Dermis microvascular lymphatic vessel endothelial cell (primary cell): ENCODE results near the gene SLC30A10. TPM values are rescaled to one million over a fixed set of nuclear protein-coding genes. Genes with fewer than 3 reads are reported as not detected.
"Not testable (repeated sequence)": the region's sequence is repeated elsewhere in the genome, so short reads cannot be mapped to it uniquely, and the experiment has no call there.

ENCODE experiments used
- DNase-seq, 2 donors: peaks; one replicate each; pipeline versions ENCODE4 v3.0.0 to v3.0.0-alpha.2; 2010; ENCODE audit warnings: low read depth in 2 of 2
- total RNA-seq: library from RNA; depleted of rRNA; stranded (reverse); fragments of >200 nt; gene quantifications from 2 replicates; pipeline ENCODE4 v1.2.1, GENCODE V29; 2014

Gene SLC30A10
- total RNA-seq, result not detected in 2 replicates

DNA sequence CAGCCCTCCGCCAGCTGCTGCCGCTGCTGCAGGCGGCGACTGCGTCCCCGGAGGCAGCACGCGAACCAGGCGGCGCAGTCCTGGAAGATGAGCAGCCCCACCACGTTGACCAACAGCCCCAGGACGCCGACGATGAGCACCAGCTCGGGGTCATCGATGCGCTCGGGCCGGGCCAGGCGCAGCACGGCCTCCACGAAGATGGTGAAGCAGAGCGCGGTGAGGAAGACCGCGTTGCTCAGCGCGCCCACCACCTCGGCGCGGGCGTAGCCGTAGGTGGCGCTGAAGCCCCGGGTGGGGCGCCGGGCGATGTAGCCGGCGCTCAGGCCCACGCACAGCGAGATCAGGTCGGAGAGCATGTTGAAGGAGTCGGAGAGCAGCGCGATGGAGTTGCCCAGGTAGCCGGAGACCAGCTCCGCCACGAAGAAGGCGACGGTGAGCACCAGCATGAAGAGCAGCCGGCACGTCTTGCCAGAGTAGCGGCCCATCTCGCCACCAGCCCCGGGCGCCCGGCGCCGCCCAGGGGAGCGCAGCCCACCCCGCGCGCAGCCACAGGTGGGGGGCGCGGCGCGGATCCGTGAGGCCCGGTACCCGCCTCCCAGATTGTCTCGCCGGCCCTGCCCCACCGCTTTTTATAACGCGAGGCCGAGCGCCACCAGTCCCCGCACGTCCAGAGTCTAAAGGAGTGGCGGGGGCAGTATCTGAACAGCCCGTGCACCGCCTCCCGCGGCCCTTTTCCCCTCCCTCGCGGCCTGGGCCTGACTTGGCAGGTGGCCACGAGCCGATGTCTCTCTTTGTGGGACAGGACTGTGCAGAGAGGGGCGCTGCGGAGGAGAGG, at the start of gene SLC30A10:
TSS of gene SLC30A10 (minus strand) at position 602 of the 835 bp plus-strand sequence. CDS start at position 485, 117 bp downstream.
- DNase-seq, result peak in 1 of 2 donors; percentile 11

DNA sequence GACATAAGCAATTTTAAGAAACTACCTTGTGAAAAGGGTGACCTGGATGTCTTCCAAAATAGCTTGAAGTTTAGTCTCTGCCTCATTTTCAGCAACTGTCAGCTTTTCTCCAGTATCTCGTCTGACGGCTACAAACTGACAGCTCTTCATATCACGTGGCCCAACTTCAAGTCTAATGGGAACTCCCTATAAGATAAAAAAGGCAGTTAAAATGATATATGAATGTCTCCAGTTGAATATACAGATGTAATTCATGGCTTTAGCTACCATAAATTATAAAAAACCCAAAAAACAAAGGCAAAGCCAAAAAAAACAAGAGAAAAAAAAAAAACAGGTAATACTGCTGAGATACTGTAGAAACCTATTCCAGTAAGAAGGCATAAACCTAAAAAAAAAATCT, 44.9 kb upstream of the SLC30A10 start:
- no peak for DNase-seq

DNA sequence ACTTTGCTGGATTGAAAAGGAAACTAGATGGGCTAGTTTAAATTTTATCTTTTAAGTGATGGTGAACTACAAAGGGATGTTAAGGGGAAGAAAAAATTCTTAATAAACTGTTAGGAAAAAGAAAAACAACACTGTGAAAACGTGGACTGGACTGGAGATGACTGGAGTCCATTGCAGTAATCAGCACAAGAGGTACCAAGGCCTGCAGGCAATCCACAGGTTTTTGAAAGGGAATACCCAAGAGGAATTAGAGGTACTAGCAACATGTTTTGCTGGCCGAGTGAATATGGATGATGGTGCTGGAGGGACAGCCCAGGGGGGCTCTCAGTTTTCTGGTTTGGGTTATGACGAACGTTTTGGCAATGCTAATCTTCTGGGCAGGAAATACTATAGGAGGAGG, 39.0 kb upstream of the SLC30A10 start:
- no peak for DNase-seq

DNA sequence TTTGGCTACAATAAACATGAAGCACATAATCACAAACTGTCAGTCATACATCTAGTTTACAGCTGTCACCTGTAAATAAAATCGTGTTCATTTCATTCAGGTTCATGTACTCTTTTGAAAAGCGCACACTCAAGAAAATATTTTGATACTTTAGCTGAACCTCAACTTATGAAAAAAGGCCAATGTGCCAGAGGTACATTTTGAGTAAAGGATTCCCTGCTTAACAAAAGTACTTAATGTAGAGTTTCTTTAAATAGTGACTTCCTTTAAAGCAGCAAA, 37.7 kb upstream of the SLC30A10 start:
- no peak for DNase-seq

DNA sequence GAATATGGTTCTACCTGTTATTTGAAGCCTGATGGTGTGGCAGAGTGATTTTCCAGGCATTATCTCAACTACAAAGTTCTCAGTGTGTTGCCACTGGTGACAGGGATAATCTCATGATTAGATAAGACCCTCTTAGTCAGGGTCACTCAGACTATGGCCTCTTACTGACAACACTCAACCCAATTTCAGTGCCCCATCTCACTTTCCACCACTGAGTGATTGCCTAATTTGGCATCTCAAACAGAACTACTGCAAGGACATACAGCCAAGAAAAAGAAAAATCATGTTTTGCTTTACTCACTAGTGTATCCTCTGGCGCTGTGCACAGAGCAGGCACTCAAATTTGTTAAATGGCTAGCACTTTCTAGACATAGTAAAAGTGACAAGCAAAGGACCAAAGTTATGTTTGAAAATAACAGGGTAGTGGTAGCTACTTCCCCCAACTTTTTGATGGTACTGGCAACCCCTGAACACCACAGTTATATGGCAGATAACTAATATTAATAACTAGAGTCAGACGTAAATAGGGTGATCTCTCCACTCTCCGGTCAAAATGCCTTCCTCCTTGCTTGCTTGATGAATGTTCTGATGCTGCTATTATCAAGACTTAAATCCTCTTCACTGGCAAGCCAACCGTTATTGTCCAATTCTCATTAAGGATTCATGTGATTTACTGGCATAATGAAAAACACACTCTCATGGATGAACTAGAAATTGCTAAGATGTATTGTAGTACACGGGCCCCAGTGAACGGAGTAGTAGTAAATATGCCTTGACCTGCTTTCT, 37.1 kb upstream of the SLC30A10 start:
- DNase-seq, result no peak

DNA sequence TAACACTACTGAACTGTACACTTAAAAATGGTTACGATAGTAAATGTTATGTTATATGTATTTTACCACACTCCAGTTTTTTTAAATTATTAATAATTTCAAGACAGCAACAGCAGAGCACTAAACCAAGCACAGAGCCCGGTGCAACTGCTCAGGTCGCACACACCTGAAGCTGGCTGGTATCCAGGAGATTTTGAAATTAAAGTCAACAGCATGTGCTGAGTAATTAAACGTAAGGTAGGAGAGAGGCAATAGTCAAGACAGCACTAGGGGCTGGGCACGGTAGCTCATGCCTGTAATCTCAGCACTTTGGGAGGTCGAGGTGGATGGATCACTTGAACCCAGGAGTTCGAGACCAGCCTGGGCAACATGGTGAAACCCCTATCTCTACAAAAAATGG, 35.1 kb upstream of the SLC30A10 start:
- DNase-seq, result no peak

DNA sequence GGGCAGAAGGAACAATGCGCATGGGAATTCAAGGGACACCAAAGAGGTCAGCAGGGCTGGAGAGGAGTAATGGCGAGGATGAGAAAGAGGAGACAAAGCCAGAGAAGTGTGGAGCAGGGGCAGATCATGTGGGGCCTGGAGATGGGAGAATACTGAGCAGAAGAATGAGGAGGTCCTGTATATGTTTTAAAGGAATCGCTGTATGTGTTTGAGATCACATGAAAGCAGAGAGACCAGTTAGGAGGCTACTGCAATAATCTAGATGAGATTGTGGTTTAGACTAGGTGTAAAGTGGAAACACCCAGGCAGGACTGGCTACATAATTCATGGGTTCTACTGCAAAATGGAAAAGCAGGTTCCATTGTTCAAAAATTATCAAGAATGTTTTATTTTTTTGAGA, 33.3 kb upstream of the SLC30A10 start:
- no peak for DNase-seq

DNA sequence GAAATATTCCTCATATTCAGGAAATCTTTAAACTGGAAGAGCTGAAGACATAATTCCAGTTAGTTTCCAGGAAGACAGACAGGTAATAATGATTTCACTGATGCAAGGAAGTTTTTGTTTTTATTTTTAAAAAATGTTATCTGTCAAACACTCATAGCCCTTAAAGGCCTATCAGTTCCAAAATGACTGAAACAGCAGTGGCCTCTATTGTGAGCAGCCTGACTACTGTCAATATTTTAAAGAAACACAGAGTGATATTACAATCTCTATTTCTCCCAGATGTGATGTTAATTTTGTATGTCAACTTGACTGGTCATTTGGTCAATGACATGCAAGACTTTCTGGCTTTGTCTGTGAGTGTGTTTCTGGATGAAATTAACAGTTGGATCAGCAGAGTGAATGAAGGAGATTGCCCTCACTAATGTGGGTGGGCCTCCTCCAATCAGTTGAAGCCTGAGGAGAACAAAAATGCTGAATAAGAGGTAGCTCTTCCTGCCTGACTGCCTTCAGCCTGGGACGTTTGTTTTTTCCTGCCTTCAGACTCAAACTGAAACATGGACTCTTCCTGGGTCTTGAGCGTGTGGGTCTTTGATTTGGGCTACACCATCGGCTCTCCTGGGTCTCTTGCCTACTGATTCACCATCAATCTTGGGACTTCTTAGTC, 31.3 kb upstream of the SLC30A10 start:
- no peak for DNase-seq

DNA sequence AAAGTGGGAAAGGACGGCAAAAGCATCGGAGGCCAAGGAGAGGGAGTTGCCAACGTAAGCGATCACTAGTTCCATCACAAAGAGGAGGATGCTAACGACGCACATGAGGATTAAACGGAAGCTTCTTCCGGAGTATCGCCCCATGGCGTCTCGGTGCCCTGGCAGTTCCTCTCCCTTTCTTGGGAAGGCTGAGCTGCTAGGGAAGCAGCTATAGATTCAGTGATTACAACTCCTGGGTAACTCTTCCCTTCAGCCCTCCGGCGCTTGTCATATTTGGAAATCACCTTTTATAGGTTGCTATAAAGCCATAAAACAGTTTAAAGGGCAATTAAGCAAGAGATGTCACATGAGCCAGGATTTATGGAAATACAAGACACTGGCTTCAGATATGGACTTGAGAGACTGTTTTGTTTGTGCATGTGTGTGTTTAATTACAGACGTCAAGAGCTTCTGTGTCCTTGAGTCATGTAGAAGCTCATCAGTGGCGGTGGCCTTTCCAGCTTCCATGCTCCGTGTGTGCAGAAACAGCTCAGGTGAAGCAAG, 30.6 kb upstream of the SLC30A10 start:
- DNase-seq, result no peak

DNA sequence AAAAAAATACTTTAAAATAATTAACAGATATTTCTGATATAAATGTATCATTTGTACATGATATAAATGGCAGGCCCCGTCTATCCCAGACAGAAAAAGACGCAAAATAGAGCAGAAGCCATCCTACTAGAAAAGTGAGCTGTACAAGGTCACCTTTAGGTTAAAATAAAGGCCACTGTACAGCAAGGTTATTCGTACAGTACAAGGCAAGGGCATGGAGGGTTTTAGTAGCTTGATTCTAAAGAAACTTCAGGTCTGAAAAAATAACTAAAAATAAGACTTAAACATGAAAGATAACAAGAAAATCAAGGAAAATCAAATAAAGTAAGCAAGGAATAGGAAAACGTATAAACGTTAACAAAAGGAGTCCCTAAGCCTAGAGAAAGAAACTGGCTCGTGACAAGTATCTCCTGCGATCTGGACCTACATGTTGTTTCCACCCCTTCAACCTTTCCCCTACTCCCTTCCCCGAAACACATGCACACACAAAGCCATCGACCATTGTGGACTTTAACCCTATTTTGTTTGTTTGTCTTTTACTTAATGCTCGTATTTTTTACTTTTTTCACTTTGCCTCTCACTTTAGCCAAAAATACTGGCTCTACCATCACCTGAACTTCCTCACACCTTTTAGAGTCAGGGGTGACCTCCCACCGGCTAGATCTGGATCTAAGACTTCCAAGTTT, 26.5 kb upstream of the SLC30A10 start:
- no peak for DNase-seq

DNA sequence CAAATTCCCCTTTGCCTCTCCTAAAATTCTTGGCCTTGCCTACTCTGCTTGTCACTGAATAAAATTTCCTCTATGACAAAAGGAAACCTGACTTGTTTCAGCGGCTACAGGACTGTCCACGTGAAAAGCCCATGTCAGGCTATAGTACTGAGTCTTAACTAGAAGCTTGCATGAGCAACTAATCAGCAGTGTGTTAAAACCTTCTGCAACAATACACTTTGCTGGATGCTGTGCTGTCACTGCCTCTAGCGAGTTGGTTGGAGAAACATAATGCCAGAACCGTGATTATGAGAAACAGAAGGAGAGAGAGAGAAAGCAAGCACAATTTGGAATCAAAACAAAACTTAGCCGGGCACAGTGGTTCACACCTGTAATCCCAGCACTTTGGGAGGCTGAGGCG, 25.7 kb upstream of the SLC30A10 start:
- no peak for DNase-seq

DNA sequence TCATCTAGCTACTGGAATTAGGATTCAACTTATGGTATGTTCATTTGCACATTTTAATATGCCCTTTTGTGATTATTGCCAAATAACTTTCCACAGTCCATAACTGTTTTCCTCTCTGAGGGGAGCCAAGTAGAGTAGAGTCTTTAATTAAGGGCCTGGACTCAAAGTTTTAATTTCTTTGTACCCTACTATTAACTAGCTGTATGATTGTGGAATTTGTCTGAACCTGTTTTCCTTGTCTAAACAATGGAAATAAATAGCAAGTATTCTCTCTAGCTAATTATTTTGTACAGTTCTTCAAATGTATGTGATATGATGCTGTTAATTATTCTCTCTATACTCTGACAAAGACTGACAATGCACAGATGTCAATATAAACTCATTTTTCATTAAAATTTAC, 24.0 kb upstream of the SLC30A10 start:
- DNase-seq, result no peak

DNA sequence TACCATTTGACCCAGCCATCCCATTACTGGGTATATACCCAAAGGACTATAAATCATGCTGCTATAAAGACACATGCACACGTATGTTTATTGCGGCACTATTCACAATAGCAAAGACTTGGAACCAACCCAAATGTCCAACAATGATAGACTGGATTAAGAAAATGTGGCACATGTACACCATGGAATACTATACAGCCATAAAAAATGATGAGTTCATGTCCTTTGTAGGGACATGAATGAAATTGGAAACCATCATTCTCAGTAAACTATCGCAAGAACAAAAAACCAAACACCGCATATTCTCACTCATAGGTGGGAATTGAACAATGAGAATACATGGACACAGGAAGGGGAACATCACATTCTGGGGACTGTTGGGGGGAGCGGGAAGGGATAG, 20.9 kb upstream of the SLC30A10 start:
- not testable (repeated sequence) for DNase-seq

DNA sequence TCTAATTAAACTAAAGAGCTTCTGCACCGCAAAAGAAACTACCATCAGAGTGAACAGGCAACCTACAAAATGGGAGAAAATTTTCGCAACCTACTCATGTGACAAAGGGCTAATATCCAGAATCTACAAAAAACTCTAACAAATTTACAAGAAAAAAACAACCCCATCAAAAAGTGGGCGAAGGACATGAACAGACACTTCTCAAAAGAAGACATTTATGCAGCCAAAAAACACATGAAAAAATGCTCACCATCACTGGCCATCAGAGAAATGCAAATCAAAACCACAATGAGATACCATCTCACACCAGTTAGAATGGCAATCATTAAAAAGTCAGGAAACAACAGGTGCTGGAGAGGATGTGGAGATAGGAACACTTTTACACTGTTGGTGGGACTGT, 20.4 kb upstream of the SLC30A10 start:
- DNase-seq, result not testable (repeated sequence)

DNA sequence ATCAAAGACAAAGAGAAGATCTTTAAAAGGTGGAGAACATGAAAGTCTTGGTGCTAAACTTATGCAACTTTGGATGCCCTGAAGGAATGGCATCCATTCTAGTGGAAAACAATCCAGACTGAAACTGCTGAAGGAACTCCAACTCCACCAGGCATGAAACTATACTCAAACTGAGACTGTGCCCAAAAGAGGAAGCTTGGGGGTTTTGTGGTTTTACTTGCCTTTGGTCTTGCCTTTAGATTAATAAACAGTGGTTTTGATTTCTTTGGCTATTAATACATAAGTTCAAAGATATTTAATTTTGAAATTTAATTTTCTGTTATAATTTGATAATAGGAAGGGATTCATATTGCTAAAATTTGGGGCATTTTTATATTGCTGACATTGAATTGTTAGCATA, 17.4 kb upstream of the SLC30A10 start:
- no peak for DNase-seq

DNA sequence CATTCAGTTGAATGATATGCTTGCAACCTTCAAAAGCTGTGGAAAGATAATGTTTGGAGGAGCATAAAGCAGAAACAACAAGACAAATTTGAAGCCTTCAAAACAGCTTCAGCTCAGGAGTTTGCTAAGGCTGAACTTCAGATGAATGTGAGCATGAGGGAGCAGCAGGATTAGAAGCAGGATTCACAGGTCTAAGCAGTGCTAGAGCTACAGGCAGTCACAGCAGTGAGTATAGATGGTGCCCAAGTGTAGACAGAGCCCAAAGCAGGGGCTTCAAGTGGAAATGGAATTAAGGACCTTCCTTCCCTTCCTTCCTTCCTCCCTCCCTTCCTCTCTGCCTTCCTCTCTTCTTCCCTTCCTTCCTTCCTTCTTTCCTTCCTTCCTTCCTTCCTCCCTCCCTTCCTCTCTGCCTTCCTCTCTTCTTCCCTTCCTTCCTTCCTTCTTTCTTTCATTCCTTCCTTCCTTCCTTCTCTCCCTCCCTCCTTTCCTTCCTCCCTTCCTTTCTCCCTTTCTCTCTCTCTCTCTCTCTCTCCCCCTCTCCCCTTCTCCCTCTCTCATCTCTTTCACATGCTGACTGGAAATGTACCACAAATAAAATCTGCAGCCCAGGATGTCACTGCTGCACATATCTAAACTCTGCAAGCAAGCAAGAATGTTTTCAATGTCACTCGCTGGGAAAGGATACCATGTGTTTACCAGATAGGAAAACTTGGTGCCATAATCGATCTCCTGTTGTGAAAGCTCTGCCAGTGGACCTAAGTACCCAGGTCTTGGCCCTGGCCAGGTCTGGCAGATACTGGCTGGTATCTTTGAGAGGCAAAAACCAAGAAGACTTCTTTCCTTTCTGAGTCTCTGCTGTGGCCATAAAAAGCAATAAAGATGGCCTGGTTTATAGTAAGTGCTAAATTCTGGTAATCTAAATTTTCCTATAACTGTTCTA, 13.1 kb upstream of the SLC30A10 start:
- no peak for DNase-seq

DNA sequence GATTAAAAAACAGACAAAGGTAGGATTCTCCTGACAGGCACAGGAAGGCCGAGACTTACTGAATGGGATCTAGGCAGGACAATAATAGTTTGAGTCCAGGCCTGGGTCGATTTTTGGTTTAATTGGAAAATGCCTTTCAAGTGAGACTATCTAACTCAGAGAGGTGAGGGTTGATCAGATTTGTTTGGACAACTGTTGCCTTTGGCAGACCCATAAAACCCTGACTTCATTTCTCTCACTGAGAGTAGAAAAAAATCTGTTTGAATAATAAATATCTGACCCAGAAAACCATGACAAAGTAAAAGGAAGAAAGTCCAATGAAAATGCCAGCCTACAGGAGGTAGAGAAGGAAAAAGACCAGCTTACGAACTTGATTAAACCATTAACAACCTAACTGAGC, 12.3 kb upstream of the SLC30A10 start:
- DNase-seq, result no peak

DNA sequence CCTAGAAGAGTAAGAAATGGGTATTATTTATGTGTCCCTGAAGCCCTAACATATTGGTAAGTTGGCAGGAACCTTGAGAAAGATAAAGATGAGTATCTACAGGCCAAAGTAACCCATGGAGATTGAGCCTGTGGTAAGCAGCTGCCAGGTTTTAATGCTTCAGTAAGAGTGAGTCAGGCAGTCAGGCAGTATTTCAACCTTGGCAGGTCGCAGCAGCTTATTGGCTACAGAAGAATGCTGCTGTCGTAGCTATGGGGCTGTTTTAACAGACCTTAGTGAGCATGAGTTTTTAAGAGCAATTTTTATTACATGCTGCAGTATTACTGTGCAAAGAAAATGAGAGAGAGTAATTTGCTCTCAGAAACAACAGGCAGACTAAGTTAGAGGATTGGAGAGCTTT, 10.3 kb upstream of the SLC30A10 start:
- no peak for DNase-seq

DNA sequence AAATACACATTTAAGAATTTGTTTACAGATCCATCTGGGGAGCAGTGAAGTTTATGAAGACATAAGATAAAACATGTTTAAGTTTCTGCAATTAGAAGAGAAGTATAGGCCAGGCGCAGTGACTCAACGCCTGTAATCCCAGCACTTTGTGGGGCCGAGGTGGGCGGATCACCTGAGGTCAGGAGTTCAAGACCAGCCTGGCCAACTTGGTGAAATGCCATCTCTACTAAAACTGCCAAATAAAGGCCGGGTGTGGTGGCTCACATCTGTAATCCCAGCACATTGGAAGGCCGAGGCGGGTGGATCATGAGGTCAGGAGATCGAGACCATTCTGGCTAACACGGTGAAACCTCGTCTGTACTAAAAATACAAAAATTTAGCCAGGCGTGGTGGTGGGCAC, 5.4 kb upstream of the SLC30A10 start:
- DNase-seq, result not testable (repeated sequence)

DNA sequence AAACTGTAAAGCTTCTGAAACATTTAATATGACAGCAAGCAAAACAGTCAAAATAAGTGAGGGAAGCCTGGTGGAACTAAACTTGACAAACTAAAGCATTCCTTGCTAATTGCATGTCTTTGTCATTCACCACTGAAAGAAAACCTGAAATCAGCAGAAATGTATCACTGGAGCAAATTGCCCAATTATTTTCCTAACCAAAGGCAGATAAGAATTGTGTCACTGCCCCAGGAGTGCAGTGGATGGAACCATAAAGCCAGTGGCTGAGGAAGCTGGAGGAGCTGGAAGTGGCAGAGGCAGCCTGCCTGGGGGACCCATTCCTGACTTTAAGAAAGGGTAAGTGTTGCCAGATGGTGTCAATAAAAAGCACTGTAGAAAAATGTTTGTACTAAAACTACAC, 2.7 kb upstream of the SLC30A10 start:
- DNase-seq, result no peak

DNA sequence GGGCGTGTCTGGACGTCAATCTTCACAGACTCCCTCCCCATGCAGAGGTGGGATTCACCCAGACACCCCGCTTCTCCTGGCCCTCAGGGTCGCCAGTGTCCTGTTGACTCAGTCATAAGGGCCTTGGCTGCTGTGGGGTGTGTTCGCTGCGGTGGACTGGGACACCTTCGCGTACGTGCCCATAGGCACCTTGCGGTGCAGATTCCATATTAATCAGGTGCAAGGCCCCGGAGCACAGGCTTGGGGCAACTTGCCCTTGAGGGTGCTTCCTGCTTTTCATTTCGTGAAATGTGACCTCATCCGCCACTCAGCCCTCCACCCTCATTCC, 398 bp upstream of the SLC30A10 start:
- DNase-seq, result no peak
